SW480 (cell line): ENCODE measurements around the gene LKAAEAR1.
A peak's percentile ranks its signal among the peaks of the same experiment; 100 is the strongest.
"Not testable (repeated sequence)": the region's sequence is repeated elsewhere in the genome, so short reads cannot be mapped to it uniquely, and the experiment has no call there.

Source experiments
- DNase-seq: peaks from one replicate; pipeline ENCODE4 v3.0.0-alpha.2; 2016; ENCODE audit warnings: low spot score

Gene LKAAEAR1, protein sequence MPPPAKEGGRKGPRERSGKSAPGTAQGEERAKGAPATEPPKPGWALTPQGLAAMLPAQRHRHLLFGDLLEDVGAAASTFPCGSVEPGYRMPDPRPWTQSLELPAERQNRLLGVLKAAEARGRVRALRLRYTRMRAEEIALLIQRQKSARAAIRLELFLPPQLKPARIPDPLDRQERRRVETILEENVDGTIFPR

DNA sequence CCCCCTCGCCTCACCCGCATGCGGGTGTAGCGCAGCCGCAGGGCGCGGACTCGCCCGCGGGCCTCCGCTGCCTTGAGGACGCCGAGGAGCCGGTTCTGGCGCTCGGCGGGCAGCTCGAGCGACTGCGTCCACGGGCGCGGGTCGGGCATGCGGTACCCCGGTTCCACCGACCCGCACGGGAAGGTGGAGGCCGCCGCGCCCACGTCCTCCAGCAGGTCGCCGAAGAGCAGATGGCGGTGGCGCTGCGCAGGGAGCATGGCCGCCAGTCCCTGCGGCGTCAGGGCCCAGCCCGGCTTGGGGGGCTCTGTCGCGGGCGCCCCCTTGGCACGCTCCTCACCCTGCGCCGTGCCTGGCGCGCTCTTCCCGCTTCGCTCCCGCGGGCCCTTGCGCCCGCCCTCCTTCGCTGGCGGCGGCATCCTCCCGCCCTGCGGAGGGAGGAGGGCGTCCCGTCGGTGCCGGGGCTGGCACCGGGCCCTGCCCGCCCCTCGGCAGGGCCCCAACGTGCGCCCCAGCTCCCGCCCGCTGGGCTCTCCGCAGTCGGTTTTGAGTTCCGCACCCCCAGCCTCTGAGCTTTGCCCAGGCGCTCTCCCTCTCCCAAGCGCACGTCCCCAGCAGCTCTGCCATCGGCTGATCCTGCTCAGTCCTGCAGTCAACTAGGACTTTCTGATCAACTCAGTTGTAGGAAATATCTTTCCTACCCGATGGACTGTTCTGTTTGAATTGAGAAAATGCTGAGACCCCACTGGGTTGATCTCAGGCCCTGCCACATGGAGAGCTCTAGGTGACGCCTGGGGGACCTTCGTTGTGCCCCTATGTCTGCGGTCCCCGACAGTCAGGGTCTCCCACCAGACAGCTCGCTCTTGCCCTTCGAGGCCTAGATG is at the start of gene LKAAEAR1:
LKAAEAR1 (minus strand) TSS at position 595 of the 881 bp plus-strand sequence; CDS start at position 416, 179 bp downstream.
- DNase-seq, result peak; percentile 66

DNA sequence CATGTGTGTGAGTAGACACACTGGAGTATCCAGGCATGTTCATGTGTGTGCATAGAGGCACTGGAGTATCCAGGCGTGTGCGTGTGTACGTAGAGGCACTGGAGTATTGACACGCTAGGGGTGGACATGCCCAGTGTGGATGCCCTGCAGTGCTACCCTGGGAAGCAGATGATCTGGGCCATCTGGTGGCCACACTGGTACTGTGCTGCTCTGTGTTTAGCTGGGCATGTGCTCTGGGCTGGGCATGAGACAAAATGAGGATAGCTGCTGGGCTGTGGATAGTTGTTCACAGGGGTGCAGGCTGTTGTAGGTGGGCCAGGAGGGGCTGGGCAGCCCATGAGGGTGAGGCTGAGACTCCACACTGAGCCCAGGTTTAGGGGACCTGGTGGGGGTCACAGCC is 47.2 kb upstream of the LKAAEAR1 start:
- peak; percentile 54 for DNase-seq

DNA sequence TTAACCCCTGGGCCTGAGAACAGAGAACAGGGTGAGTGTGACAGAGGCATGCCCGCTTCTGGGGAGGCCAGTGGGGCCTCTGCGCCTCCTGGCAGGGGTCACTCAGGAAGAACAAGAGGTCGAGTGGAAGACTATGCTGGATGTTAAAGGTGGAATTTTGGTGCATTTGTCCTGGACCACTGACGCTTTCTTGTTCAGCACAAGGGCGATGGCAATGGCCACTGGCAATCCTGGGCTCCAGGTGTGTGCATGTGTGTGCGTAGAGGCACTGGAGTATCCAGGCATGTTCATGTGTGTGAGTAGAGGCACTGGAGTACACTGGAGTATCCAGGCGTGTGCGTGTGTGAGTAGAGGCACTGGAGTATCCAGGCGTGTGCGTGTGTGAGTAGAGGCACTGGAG is 46.7 kb upstream of the LKAAEAR1 start:
- no peak for DNase-seq

DNA sequence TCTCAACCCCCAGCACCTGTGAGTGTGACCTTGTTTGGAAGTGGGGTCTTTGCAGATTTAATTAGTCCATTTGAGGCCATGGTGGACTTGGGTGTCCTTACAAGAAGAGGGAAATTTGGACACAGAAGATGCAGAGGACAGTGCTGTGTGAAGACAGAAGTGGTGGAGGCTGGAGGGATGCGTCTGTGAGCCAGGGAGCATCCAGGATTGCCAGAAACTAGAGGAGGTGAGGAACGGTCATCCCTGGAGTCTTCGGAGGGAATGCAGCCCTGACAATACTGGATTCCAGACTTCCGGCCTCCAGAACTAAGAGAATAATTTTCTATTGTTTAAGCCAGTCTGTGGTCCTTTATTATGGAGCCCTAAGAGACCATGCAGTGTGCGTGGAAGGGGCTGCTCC is 46.1 kb upstream of the LKAAEAR1 start:
- no peak for DNase-seq

DNA sequence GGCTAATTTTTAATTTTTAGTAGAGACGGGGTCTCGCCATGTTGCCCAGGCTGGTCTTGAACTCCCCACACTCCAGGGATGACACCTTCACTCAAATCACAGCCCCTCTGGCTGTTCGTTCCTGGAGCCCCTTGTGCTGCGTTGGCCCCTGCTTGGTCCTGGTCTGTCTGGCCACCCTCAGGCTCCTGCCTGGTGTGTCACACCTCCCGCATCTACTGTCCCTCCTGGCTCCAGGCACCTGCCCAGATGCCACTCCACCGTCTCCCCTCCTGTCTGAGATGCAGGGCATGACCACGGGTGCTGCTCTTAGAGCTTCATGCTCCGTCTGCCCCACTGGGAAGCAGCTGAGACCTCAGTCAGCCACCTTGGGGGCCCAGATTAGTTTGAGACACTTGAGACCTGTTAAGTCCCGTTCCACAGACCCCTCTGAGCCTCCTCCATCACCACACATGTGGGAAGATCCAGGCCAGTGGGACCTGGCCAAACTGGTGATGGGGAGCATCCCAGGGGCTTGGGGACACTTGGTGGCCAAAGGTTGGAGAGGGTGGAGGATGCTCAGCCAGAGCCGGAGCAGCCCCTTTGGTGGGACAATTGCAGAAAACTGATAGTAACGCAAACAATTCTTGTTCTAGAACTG is 45.1 kb upstream of the LKAAEAR1 start:
- no peak for DNase-seq

DNA sequence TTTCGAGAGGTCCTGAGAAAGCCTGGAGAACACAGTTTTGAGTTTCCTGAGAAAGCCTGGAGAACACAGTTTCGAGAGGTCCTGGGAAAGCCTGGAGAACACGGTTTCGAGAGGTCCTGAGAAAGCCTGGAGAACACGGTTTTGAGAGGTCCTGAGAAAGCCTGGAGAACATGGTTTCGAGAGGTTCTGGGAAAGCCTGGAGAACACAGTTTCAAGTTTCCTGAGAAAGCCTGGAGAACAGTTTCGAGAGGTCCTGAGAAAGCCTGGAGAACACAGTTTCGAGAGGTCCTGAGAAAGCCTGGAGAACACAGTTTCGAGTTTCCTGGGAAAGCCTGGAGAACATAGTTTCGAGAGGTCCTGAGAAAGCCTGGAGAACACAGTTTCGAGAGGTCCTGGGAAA is 39.3 kb upstream of the LKAAEAR1 start:
- not testable (repeated sequence) for DNase-seq

DNA sequence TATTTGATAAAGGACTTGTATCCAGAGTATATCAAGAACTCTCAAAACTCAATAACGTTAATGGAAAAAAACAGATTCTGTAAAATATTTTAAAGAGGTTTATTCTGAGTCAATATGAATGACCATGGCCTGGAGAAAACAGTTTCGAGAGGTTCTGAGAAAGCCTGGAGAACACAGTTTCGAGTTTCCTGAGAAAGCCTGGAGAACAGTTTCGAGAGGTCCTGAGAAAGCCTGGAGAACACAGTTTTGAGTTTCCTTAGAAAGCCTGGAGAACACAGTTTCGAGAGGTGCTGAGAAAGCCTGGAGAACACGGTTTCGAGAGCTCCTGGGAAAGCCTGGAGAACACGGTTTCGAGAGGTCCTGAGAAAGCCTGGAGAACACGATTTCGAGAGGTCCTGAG is 38.7 kb upstream of the LKAAEAR1 start:
- DNase-seq, result not testable (repeated sequence)

DNA sequence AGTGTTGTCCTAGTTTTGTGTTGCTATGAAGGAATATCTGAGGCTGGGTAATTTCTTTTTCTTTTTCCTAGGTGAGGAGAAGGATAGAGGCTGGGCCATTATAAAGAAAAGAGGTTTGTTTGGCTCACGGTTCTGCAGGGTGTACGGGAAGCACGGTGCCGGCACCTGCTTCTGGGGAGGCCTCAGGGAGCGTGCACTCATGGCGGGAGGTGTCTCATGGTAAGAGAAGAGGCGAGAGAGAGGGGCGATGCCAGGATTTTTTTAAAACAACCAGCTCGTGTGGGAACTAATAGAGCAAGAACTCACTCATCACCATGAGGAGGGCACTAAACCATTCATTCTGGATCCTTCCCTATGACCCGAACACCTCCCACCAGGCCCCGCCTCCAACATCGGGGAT is 37.4 kb upstream of the LKAAEAR1 start:
- DNase-seq, result no peak

DNA sequence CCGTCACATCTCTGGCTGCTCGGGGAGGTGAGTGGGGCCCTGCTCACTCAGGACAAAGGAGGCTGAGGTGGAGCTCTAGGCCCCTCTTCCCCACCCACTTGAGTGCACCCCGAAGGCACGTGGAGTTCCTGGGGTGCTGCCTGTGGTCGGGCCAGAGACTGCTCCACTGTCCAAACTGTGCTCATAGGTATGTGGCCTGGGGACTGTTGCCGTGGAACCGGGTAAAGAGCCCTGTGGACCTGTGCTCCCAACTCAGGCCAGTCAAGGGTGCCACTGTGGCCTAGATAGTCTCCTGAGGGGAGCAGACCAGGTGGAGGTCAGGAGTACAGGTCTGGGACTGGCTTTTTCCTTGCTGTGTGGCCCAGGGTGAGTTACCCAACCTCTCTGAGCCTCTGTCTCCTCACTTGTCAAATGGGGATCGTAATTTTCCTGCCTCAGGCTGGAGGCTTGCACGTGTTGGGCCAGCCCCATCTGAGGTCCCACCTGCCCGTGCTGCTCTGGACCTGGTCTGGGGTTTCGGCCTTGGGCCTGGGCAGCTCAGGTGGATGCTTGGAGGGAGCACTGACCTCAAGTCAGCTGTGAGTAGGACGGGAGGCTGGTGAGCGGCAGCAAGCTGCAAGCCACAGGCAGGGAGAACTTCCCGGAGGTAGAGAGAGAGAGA is 35.6 kb upstream of the LKAAEAR1 start:
- no peak for DNase-seq

DNA sequence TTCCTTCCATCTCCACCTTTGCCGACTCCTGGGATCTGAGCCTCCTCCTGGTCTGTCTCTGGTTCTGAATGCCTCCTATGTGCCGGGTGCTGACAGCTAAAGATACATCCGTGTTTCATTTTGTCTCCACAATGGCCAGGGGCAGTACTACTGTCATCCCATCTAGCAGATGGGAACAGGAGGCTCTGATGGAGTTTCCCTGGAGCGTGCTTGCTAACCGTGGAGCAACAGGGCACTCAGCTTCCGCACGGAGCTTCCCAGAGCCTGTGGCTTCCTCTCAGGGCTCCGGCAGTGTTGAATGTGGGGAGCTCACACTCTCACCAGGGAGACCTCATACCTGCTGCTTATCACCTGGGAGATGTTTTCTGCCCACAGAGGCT is 35.1 kb upstream of the LKAAEAR1 start:
- DNase-seq, result peak; percentile 27

DNA sequence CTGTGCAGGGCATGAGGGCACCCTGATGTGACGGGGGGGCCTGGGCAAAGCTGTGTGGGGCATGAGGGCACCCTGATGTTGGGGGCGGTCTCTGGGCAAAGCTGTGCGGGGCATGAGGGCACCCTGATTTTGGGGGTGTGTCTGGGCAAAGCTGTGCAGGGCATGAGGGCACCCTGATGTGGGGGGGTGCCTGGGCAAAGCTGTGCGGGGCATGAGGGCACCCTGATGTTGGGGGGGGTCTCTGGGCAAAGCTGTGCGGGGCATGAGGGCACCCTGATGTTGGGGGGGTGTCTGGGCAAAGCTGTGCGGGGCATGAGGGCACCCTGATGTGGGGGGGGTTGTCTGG is 33.2 kb upstream of the LKAAEAR1 start:
- not testable (repeated sequence) for DNase-seq

DNA sequence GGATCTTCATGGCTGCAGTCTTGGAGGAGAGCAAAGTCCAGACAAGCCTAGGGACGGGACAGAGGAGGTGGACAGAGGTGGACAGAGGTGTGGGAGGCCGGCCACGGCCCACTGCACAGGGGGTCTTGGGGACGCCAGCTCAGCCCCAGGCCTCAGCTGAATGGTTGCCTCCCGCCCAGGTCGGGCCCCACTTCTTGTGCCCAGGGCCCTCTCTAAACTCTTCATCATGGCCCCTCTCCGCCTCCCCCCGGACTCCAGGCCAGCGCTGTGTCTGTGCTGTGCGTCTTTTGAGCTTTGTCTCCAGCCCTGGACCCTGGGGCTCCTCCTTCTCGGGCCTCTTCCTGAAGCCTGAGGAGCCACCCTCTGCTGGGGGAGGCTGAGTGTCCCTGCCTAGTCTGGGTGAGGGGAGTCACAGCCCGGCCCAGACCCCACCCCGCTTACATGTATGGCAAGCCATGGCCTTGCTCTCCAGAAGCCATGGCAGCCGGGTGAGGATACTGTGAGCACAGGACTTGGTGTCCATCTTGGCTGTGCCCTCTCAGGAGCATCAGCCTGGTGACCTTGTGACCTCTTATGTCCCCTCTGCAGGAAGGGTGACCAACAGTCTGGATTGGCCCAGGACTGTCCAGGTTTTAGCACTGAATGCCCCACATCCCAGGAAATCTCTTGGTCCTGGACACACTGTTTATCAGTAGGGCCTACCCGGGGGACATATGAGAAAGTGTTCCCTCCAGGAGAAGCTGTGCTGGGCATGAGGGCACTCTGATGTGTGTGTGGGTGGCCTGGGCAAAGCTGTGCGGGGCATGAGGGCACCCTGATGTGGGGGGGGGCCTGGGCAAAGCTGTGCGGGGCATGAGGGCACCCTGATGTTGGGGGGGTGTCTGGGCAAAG is 32.6 kb upstream of the LKAAEAR1 start:
- no peak for DNase-seq

DNA sequence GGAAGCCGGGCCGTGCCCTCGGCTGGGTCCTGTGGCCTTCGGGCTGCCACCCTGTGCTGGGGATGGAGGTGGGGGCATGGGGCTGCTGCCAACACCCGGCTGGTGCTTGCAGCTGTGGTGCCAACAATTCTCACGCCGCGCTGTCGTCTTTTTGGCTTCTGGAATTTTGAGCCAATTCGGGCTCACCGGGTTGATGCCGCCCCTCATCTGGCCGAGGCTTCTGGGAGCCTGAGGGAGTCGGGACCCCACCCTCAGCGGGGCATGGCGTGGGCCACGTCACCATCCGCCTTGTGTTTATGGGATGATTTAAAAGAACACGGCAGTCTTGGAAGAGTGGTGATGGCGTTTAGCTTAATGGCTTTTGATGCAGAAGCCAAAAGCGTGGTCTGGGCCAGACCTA is 31.8 kb upstream of the LKAAEAR1 start:
- DNase-seq, result no peak

DNA sequence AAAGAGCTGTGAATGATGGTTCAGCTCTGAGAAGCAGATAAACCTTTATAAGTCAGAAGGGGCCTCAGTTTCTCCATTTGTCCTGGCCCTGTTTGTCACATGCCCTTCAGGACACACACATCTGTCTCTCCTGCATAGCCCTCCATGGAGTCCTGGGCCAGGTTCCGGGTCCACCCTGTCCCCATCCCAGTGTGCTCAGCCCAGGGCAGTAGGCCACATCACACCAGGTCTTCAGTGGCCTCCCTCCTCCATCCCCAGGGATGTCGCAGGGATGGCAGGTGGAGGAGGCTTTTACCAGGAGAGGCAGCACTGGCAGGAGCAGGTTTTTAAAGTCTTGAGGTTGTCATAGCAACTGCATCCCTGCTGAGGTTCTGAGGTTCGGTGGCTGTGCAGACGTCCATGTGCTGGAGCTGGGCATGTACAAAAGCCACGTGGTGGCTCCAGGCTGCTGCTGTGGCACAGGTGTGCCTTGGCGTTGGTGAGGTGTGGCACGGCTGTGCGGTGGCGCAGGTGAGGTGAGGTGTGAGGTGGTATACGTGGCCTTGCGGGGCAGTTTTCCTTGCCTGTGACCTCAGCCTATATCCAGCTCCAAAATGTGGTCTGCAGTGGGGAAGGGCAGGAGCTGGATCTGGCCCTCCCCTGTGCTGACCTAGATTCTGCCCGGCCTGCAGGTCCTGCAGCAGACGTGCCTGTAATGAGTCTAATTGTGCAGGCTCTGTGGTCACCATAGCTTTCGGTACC is 31.1 kb upstream of the LKAAEAR1 start:
- DNase-seq, result no peak

DNA sequence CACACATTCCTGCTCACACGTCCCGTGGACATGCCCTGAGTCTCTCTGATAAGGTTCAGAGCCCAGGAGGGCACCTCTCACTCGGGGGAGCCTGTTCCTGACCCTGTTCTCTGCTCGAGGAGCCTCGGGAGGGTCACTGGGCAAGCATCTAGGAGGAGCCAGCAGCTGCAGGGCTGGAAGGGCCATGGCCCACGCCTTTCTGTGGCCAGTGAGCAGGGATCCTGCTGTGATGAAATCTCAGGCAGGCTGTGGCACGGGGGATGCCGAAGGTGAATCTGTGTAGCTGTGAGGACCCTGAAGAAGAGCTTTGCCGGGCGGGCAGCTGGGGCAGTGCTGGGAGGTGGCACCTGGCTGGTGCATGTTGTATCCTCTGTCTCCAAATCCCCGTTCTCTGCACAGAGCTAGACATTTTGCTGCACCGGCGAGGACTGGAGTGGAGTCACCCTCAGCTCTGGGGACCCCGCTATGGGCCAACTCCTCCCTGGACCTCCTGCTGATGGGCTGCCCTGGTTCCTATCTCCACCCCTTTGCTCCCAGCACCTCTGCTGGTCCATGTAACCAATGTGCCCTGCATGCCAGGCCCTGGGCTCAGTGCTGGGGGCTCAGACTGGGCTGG is 30.3 kb upstream of the LKAAEAR1 start:
- no peak for DNase-seq

DNA sequence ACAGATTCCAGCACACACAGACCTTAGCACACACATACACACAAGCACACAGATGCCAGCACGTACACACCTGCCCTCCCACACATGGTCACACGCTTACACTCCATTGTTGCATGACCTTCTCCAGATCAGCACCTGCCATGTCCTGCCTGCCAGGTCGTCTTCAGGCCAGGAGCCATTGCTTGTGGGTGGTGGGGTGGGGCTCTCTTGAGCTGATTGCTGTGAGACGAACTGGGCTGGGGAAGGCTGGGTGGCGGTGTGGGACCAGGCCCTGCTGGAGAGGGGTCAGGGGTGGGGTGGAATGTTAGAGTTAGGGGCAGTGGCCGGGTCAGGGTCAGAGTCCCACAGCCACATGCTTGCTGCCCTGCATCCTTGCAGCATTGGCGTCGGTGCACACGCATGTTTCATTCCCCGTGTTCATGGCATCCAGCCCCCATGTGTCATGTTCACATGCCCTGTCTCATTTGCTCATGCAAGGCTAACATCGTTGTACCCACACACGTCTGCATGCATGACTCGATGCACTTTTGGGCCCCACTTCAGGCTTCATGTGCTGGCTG is 29.7 kb upstream of the LKAAEAR1 start:
- DNase-seq, result no peak

DNA sequence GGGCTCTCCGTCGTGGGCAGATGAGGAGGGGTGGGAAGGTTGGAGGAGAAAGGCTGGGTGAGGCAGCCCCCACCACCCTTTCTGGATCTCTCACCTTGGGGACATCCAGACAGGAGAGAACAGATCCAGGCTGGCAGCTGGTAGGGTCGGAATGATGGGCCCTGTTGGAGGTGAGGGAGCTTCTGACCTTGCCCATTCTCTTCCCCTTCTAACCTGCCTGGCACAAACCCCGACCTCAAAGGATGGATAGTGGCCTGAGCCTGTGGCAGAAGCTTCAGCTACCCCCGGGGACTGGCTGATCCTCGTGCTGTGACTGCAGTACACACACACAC is 29.2 kb upstream of the LKAAEAR1 start:
- DNase-seq, result no peak

DNA sequence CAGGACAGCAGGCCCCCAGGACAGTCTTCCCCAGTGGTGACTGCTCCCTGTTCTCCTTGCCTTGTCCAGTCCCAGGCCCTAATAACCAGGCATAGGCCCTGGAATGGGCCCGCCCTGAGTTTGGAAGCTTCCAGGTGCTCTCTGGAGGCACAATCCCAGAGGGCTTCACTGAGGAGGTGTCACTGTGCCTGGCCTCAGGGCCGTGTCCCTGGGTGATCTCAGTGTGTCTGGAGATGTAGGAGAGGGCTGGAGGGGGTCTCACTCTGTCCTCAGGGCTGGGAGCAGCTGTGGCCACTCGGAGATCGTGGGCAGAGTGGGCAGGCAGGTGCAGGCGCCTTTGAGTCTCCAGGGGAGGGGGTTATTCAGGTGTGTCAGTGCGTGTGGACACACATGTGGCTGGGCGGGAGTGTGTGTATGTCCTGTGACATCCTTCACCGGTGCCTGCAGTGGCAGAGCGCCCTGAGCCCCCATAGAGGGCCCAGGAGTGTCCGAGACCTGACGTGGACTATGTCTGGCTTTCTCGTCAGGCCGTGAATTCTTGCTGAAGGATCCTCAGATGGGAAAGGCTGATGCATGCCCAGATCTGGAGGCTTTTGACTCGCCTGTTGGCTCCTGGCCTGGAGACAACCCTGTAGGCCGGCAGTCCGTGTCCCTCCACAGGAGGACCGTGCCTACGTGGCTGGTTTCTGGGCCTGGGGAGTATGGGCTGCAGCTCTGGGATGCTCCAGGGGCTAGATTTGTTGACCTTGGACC is 28.7 kb upstream of the LKAAEAR1 start:
- DNase-seq, result no peak

DNA sequence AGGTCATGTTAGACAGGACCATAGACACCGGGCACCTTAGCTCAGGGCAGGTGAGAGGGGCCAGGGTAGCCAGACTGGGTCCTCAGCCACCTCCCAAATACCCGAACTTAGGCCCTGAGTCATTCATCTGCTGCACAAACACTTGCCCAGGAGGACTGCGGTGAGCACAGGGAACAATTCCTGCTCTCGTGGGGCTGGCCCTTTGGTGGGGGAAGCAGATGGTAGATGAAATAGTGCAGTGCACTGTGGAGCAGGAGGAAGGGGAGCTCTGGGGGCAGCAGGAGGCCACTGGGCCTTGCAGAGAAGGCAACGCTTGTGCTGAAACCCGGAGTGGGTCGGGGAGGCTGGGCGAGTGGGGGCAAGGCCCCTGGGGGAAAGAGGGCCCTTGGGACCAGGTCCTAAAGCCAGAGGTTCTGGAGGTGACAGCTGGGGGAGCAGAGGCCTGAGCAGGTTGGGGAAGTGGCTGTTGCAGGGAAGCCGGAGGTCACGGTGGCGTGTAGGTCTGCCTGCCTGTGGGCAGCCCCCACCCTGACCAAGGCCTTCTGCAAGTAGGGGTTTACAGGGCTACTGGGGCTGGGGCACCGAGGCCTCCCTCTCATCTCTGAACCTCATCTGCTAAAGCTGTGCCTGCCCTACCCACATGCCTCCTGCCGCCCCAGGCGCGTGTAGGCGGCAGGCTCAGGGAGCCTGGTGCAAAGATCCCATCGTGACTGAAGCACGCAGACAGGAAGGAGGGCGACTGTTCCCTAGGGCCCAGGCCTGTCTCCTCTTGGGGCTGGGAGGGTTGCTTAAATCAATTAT is 27.8 kb upstream of the LKAAEAR1 start:
- DNase-seq, result no peak
